22Rv1 (cell line): ENCODE data around the gene PRDM16.

Source experiments
- ZFX ChIP-seq: fragments of 450-650 bp; IDR thresholded peaks from 2 replicates; pipeline ENCODE4 v1.6.1; 2017; ENCODE audit warnings: antibody characterized with exemption, borderline replicate concordance
- TF ChIP-seq, protein P1 (sequence below): fragments of 450-650 bp; IDR thresholded peaks from 2 replicates; pipeline ENCODE4 v1.5.1; 2017; ENCODE audit warnings: mild to moderate bottlenecking

DNA sequence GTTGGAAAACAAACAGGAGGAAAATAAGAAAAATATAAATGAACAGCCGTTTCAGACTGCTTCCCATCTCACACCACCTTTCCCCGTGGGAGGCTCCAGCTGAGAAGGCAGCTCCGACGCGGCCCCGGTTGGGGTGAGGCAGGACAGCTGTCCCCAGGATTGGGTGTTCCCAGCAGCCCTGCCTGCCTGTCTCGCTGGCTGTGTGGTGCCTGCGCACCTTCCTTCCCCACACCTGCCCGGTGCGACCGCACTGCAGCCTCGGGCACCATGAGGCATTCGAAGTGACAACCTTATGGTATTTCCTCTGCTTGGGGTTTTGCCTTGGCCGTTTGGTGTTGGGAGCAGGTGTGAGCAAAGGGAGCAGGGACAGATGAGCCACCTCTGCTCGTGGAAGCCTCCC is 161.6 kb downstream of the PRDM16 start:
- TF ChIP-seq, protein P1, sequence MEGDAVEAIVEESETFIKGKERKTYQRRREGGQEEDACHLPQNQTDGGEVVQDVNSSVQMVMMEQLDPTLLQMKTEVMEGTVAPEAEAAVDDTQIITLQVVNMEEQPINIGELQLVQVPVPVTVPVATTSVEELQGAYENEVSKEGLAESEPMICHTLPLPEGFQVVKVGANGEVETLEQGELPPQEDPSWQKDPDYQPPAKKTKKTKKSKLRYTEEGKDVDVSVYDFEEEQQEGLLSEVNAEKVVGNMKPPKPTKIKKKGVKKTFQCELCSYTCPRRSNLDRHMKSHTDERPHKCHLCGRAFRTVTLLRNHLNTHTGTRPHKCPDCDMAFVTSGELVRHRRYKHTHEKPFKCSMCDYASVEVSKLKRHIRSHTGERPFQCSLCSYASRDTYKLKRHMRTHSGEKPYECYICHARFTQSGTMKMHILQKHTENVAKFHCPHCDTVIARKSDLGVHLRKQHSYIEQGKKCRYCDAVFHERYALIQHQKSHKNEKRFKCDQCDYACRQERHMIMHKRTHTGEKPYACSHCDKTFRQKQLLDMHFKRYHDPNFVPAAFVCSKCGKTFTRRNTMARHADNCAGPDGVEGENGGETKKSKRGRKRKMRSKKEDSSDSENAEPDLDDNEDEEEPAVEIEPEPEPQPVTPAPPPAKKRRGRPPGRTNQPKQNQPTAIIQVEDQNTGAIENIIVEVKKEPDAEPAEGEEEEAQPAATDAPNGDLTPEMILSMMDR: no peak
- TF ChIP-seq ZFX: no peak
